Endothelial cell of umbilical vein (primary cell): ENCODE results near the gene MTARC1. TPM values are rescaled to one million over a fixed set of nuclear protein-coding genes. Genes with fewer than 3 reads are reported as not detected.

ENCODE experiments used
- BruUV-seq: library from RNA; stranded (reverse); fragments of 400-500 nt; replicated peaks from 2 replicates; lab custom pipeline; 2021; lab: Mats Ljungman, UMichigan
- CTCF ChIA-PET: fragments of 300-600, 350-600 bp; sonication (Branson Sonifier 250); formaldehyde crosslinking; loops from one replicate; lab custom pipeline; 2021; ENCODE audit warnings: antibody characterized with exemption, inconsistent platforms; lab: Charles Lee
- POLR2A ChIA-PET: fragments of 300-600, 350-600 bp; sonication (Branson Sonifier 250); formaldehyde crosslinking; loops from one replicate; lab custom pipeline; 2021; ENCODE audit warnings: antibody characterized with exemption, inconsistent platforms; lab: Charles Lee
- DNase-seq: peaks from one replicate; pipeline ENCODE4 v3.0.0-alpha.2; 2011; ENCODE audit warnings: low read depth, low spot score
- FAIRE-seq: peaks from 2 replicates; lab custom pipeline; 2011; peaks lifted over from hg19 to GRCh38; lab: Jason Lieb, UNC
- H2AFZ ChIP-seq: 2 replicates; pipeline ENCODE4 v1.6.0; 2012; ENCODE audit warnings: low read depth, low read length, control low read depth, inconsistent platforms
- H3K27ac ChIP-seq: 2 replicates; pipeline ENCODE4 v1.5.1; 2011; ENCODE audit warnings: low read depth, mild to moderate bottlenecking, control low read depth, low read length, moderate library complexity; ENCODE audit not compliant: insufficient read depth
- H3K27me3 ChIP-seq, 2 experiments: 2 replicates each; pipeline versions ENCODE4 v1.6.0 to v1.6.1; 2011; ENCODE audit warnings: low read length in 2 of 2, mixed read lengths in 1 of 2; ENCODE audit not compliant: control insufficient read depth in 2 of 2, insufficient read depth in 2 of 2
- H3K36me3 ChIP-seq, 2 experiments: 2 replicates in 1 of 2; 3 replicates in 1 of 2; pipeline ENCODE4 v1.5.1; 2011; ENCODE audit warnings: low read length in 2 of 2, mild to moderate bottlenecking in 1 of 2, moderate library complexity in 1 of 2; ENCODE audit not compliant: control insufficient read depth in 2 of 2, insufficient read depth in 2 of 2; ENCODE audit errors: extremely low read depth in 1 of 2
- H3K4me1 ChIP-seq: 3 replicates; pipeline ENCODE4 v1.5.1; 2011; ENCODE audit warnings: mild to moderate bottlenecking, low read length; ENCODE audit not compliant: control insufficient read depth, insufficient read depth; ENCODE audit errors: extremely low read depth
- H3K4me2 ChIP-seq: 2 replicates; pipeline ENCODE4 v1.6.1; 2011; ENCODE audit warnings: low read length, control low read depth, mixed read lengths; ENCODE audit not compliant: insufficient read depth
- H3K4me3 ChIP-seq, 3 experiments: fragments of 200-600 bp in 1 of 3; sonication (generic), shearing (Covaris generic) in 1 of 3; replicated peaks in 1 of 3; 2 replicates each; pipeline ENCODE4 v1.5.1; 2011 to 2016; ENCODE audit warnings: control low read depth in 3 of 3, low read length in 3 of 3, mild to moderate bottlenecking in 2 of 3, inconsistent platforms in 1 of 3, low read depth in 1 of 3, moderate library complexity in 1 of 3; ENCODE audit not compliant: insufficient read depth in 1 of 3
- H3K79me2 ChIP-seq: 2 replicates; pipeline ENCODE4 v1.6.0; 2012; ENCODE audit warnings: low read length, inconsistent platforms; ENCODE audit not compliant: control insufficient read depth, insufficient read depth
- H3K9ac ChIP-seq: replicated peaks from 2 replicates; pipeline ENCODE3; 2011; ENCODE audit warnings: low read length, control low read depth; ENCODE audit not compliant: insufficient read depth; ENCODE audit errors: extremely low read depth
- H3K9me1 ChIP-seq: replicated peaks from 3 replicates; pipeline ENCODE4 v1.6.0; 2011; ENCODE audit warnings: mild to moderate bottlenecking, low read length; ENCODE audit not compliant: control insufficient read depth, insufficient read depth; ENCODE audit errors: extremely low read depth
- H3K9me3 ChIP-seq: replicated peaks from 2 replicates; pipeline ENCODE4 v1.5.1; 2012; ENCODE audit warnings: low read length, inconsistent platforms; ENCODE audit not compliant: control insufficient read depth, insufficient read depth
- H4K20me1 ChIP-seq: replicated peaks from 2 replicates; pipeline ENCODE3; 2011; ENCODE audit warnings: mild to moderate bottlenecking, low read length; ENCODE audit not compliant: control insufficient read depth, insufficient read depth; ENCODE audit errors: extremely low read depth
- FOS ChIP-seq: IDR thresholded peaks from 2 replicates; pipeline ENCODE4 v1.6.1; 2011; ENCODE audit warnings: mild to moderate bottlenecking, low read length, moderate library complexity, borderline replicate concordance; ENCODE audit not compliant: insufficient read depth
- MYC ChIP-seq: IDR thresholded peaks from one replicate; pipeline ENCODE4 v1.6.1; 2011; ENCODE audit warnings: mild to moderate bottlenecking, low read depth, low read length
- POLR2A ChIP-seq: IDR thresholded peaks from 2 replicates; pipeline ENCODE4 v1.6.1; 2012; ENCODE audit warnings: low read depth, mild to moderate bottlenecking, control low read depth, low read length
- POLR2AphosphoS5 ChIP-seq: IDR thresholded peaks from 2 replicates; pipeline ENCODE4 v1.6.1; 2012; ENCODE audit warnings: low read depth, mild to moderate bottlenecking, control low read depth, low read length, moderate library complexity; ENCODE audit not compliant: insufficient read depth
- dilution Hi-C: fragments of 300-500 bp; cut with MboI; formaldehyde crosslinking; loops from one replicate; pipeline ENCODE4 v1.15.0; 2019; ENCODE audit warnings: low sequenced_read_pairs; ENCODE audit not compliant: extremely low pct_ligation_motif_present
- intact Hi-C: fragments of 100-400 bp; cut with micrococcal nuclease; formaldehyde crosslinking; loops from one replicate; pipeline ENCODE4 v1.10.0; 2022
- polyA plus RNA-seq, 4 experiments: library from polyadenylated mRNA; depleted of rRNA in 3 of 4; stranded (reverse) in 3 of 4; unstranded in 1 of 4; fragments of >200 nt; gene quantifications; 2 replicates each; pipeline versions ENCODE4 v1.2.1 to v1.2.3, GENCODE V29; 2011 to 2012; ENCODE audit warnings: missing spikeins in 1 of 4
- total RNA-seq: library from RNA; stranded (reverse); gene quantifications from 2 replicates; pipeline ENCODE4 v1.2.3, GENCODE V29; 2021
- TF ChIP-seq, protein P1 (sequence below), 2 donors: IDR thresholded peaks; 1 replicate in 1 of 2; 2 replicates in 1 of 2; pipeline ENCODE4 v1.5.1; 2011; ENCODE audit warnings: low read length in 2 of 2, mild to moderate bottlenecking in 2 of 2, moderate library complexity in 2 of 2, control low read depth in 1 of 2, inconsistent platforms in 1 of 2, low read depth in 1 of 2; ENCODE audit not compliant: insufficient read depth in 1 of 2; ENCODE audit errors: extremely low read depth in 1 of 2

MTARC1 gene
- total and polyA plus RNA-seq, 2 donors (not counting 3 experiments of a cell fraction or from before 2014, with no cell fraction given): 0.43 to 3.5 TPM

GRCh38 chr1:220791956-220792355 is 5.2 kb downstream of the MTARC1 start:
- Histone ChIP-seq H3K27me3 (no peaks in the 10 kb centered on the region), H3K79me2 (no peaks in the 10 kb centered on the region), H3K4me2 (no peak overlapping the region), H3K9ac (no peak overlapping the region), H3K27ac (no peak overlapping the region), H3K9me1 (no peaks in the 10 kb centered on the region), H3K4me3 (no peak overlapping the region), H3K4me1 (peaks cover 5% of the 10 kb centered on the region), H4K20me1 (no peaks in the 10 kb centered on the region), H3K36me3 (no peaks in the 10 kb centered on the region), H3K9me3 (no peaks in the 10 kb centered on the region), H2AFZ (no peak overlapping the region)
- dilution Hi-C loops: no loop called here
- intact Hi-C loops: no loop called here
- POLR2A ChIA-PET: no interaction called here
- TF ChIP-seq POLR2AphosphoS5 (no peak), POLR2A (no peak), FOS (no peak)
- CTCF ChIA-PET: interaction anchor here (1.2 kb wide), 1 partner anchor 573 kb away, joined by 3 read pairs; no protein-coding TSS in a partner anchor
- BruUV-seq: no TSS peak
- DNase-seq (no peak), FAIRE-seq (peak; percentile 8)

DNA sequence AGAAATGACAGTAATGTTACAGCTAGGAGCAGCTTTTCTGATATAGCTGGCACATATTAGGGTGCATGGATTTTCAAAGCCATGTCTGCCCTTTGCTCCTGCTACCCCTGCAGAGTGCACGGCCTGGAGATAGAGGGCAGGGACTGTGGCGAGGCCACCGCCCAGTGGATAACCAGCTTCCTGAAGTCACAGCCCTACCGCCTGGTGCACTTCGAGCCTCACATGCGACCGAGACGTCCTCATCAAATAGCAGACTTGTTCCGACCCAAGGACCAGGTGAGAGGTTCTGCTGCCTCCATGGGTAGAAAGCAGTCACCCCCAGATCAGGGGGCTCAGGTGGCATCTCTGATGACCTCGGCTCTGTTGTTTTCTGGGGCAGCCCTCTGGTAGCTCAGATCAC is 9.8 kb downstream of the MTARC1 start:
- no peaks in the 10 kb centered on the region for H4K20me1 ChIP-seq
- no peaks in the 10 kb centered on the region for H3K9me3 ChIP-seq
- intact Hi-C loops: no loop called here
- no peaks in the 10 kb centered on the region for H3K27me3 ChIP-seq
- no peaks in the 10 kb centered on the region for H3K36me3 ChIP-seq
- CTCF ChIA-PET: no interaction called here
- no peaks in the 10 kb centered on the region for H3K4me1 ChIP-seq
- no peak overlapping the region for H3K27ac ChIP-seq
- no TSS peak for BruUV-seq
- no peak overlapping the region for H3K4me3 ChIP-seq
- no peak overlapping the region for H3K9ac ChIP-seq
- DNase-seq (no peak), FAIRE-seq (no peak)
- POLR2A ChIA-PET: no interaction called here
- no peaks in the 10 kb centered on the region for H3K9me1 ChIP-seq
- no peak overlapping the region for H3K4me2 ChIP-seq
- TF ChIP-seq, protein P1, sequence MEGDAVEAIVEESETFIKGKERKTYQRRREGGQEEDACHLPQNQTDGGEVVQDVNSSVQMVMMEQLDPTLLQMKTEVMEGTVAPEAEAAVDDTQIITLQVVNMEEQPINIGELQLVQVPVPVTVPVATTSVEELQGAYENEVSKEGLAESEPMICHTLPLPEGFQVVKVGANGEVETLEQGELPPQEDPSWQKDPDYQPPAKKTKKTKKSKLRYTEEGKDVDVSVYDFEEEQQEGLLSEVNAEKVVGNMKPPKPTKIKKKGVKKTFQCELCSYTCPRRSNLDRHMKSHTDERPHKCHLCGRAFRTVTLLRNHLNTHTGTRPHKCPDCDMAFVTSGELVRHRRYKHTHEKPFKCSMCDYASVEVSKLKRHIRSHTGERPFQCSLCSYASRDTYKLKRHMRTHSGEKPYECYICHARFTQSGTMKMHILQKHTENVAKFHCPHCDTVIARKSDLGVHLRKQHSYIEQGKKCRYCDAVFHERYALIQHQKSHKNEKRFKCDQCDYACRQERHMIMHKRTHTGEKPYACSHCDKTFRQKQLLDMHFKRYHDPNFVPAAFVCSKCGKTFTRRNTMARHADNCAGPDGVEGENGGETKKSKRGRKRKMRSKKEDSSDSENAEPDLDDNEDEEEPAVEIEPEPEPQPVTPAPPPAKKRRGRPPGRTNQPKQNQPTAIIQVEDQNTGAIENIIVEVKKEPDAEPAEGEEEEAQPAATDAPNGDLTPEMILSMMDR (IDR thresholded peaks at IDR 0.05; ENCODE audit: extremely low read depth in 1 of 2, insufficient read depth in 1 of 2, low read depth in 1 of 2, low read length in 2 of 2): no peak
- TF ChIP-seq MYC: no peak
- dilution Hi-C loops: no loop called here
- H3K79me2 ChIP-seq: no peaks in the 10 kb centered on the region
- no peak overlapping the region for H2AFZ ChIP-seq
